HG03442 (cell line): ENCODE measurements around the gene CLSTN3.

Experiments used
- ATAC-seq: cut with Tn5 transposase; IDR thresholded peaks from one replicate; pipeline ENCODE4 v1.9.1; 2021; ENCODE audit warnings: mild to moderate bottlenecking, moderate library complexity; ENCODE audit not compliant: unreplicated experiment

The CLSTN3 gene

DNA sequence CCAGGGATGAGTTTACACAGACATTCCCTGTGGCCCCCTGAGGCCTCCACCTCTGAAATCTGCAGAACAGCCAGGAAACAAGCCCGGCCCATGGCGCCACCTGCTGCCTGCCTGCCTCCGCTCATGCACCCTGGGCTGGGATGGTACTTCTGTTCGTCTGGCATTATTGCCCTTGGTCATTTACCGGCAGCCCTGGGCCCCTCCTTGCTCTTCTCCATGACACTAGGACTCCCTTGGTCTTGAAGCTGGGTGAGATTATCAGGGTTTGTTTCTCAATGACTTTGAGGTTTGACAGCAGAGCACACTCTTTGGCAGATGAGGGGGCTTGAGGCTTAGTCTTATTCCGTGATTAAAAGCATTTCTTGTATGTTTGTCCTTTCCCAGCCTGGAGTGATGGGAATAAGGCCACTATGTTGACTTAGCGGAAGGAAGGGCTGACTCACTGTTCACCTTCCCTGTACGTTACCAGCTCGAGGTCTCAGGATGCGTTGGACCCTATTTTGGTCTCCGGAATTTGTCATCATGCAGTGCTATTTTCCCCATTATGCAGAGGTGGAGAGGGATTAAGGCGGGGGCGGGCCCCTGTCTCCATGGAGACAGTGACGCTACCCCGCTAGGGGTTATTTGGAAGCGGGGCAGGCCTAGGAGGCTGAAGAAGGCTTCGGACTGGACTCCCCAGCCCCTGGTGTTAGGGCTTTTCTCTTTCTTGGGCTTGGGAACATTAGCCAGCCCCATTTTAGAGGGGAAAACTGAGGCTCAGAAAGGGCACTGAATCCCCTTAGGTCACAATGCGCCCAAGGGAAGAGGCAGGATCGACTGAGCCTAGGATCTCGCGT, 58.6 kb downstream of the CLSTN3 start:
- peak; percentile 29 for ATAC-seq

DNA sequence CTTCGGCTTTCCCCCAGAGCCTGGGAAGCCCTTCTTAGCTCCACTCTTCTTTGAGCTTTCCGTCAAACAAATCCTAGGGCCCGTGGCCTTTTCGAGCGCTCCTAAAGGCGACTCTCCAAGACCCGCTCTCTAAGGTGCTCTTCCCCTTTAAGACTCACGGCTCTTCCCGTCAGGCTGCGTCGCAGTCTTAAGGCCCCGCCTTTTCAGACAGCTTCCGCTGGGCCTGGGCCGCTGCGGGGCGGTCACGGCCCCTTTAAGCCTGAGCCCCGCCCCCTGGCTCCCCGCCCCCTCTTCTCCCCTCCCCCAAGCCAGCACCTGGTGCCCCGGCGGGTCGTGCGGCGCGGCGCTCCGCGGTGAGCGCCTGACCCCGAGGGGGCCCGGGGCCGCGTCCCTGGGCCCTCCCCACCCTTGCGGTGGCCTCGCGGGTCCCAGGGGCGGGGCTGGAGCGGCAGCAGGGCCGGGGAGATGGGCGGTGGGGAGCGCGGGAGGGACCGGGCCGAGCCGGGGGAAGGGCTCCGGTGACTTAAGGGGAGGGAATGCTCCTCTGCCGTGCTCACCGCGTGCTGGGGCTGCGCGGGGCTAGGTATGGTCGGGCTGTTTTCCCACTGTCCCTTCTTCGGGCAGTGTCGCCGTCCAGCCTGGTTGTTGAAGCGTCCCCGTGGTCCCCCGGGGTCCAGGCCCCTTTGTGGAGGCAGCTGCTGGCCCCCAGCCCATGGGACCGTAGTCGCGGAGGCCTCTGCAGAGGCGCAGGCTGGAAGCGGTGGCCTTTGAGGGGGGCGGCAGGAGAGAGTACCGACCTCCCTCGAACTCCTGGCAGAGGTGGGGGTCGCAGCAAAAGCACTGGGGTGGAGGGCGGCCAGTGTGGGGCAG, 59.5 kb downstream of the CLSTN3 start, which contains the start of gene PEX5:
Gene PEX5 (plus strand): TSS at position 289 of the 870 bp plus-strand sequence. CDS start 692 bp downstream, outside the sequence.
- ATAC-seq = peak; percentile 94

DNA sequence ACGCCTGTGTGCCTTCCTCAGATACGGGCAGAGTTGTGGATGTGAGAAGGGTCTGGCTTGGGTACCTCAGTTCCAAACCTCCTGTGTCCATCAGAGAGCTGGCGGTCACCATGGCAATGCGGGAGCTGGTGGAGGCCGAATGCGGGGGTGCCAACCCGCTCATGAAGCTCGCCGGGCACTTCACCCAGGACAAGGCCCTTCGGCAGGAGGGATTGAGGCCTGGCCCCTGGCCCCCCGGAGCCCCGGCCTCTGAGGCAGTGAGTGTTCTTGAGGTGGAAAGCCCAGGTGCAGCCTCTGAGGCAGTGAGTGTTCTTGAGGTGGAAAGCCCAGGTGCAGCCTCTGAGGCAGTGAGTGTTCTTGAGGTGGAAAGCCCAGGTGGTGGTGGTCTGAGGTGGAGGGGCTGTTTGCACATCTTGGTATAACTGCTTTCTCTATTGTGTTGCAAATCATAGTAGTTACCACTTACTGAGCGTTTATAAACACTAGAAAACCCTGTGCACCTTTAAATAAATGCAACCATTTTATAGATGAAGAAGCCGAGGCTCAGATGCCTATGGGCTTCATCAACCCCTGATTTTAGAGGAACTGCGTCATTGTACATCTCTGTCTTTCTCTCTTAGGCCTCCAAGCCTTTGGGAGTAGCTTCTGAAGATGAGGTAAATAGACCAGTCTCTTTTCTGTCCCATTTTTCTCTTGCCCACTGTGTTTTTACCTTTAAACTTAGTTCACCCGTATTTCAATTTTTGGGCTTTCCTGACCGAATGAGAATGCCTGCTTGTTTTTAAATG, 60.3 kb downstream of the CLSTN3 start:
- no peak for ATAC-seq

DNA sequence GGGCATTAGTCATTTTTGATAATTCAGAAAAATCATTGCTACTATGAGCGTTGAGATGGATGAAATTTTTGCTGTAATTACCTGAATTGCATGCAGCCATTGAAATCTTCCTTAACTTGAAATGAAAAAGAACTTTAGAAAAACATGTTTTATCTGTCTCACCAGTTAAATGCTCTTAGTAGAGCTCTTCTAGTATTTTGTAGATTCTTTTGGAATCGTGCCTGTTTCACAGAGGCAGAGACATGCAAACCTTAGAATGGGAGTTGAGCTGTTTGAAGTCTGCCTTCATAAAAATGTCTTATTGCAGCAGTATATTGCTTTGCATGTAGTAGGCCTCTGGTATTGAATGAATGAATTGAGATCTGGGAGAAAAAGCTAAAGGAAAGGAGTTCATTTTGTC, 63.5 kb downstream of the CLSTN3 start:
- ATAC-seq = no peak

DNA sequence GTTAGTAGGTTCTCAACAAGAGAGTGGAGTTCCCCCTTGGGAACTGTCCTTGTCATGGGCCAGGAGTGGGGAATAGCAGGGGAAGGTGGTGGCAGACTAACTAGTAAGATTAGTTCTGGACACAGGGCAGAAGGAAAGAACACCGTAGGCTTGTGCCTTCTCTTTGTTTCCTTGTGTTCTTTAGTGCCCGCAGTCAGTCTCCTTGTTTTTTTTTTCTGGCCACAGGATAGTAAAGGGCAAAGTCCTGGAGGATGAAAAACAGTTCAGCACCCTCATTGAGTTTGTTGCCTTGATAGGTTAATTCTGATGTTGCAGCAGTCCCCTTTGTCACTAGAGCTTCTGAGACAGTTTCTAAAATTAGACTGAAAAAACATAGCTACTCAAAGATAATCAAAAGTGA, 67.7 kb downstream of the CLSTN3 start:
- ATAC-seq = no peak

DNA sequence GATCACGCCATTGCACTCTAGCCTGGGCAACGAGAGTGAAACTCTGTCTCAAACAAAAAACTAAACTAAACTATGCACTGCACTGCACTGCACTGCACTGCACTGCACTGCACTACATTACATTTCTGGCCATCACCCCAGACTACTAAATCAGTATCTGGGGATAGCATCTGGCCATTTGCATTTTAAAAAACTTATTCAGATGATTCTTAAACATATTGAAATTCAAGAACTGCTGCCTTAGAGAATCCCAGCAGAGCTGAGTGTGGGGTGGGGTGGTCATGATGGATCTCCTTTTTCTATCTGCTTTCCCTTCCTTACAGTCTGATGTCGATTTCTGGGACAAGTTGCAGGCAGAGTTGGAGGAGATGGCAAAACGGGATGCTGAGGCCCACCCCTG, 72.9 kb downstream of the CLSTN3 start:
- ATAC-seq = no peak

DNA sequence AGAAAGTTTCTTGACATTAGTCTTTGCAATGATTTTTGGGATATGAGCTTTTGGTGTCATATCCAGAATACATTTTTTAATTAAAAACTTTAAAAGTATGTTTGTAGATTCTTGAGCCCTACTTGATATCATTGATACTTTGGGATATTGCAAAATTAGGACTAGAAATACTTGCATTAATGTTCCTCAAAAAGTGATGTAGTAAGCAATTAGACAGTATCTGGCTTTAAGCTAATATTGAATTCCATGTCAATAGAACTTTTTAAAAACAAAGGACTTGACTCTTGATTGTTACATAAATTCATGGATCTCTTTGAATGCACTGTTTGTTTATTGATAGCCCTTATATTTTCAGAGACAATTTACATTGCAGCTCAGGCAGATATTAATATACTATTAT, 74.9 kb downstream of the CLSTN3 start:
- no peak for ATAC-seq

DNA sequence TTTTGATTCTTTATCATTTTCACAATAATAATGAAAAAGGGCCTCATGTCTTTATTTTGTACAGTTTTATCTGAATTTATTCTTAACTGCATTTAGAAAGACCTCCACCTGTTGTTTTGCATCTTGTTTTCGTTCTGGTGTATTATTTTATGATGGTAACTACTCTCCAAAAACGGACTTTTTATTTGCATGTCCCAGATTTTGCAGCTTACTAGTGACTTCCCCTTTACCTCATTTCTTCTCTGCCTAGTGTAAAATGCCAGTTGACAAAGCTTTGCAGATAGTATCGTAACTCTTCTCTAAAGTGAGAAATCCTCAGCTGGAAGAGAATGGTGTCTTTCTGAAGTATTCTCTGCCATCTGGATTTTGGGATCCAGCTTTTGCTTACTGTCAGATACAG, 76.5 kb downstream of the CLSTN3 start:
- ATAC-seq = no peak

DNA sequence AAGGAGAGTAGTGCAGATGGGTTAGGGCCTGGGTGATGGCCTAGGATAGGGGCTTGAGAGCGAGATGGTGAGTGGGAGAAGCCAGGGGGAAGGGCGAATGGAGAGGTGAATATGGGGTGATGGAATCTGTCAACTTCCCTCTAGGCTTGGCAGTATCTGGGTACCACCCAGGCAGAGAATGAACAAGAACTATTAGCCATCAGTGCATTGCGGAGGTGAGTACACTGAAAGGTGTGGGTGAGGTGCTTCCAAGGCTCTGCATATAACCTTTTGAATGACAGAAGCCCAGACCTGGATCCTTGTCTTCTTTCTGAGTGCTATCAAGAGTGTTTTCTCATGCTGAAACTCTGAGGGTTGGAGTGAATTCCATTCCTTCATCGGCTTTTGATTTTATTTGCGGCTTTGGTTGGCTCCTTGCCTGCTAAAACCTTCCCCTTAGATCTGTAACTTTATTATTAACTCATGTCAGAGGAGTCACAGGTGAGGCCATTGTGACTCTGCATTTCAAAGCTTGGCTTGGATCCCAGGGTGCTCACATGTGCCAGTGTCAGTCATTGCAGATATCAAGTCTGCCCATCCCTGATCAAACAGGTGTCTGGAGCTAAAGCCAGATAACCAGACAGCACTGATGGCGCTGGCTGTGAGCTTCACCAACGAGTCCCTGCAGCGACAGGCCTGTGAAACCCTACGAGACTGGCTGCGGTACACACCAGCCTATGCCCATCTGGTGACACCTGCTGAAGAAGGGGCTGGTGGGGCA, 77.9 kb downstream of the CLSTN3 start:
- ATAC-seq = no peak
